GM12875 (cell line): Measurements from ENCODE around the gene SEMA4C.

Experiments
- H3K4me3 ChIP-seq: one replicate; pipeline ENCODE4 v1.5.1; 2011; ENCODE audit warnings: low read depth, low read length, control low read depth
- CTCF ChIP-seq: IDR thresholded peaks from 2 replicates; pipeline ENCODE4 v1.5.1; 2011; ENCODE audit warnings: low read depth, mild to moderate bottlenecking, control low read depth, inconsistent platforms, low read length, moderate library complexity, borderline replicate concordance; ENCODE audit not compliant: insufficient read depth

The SEMA4C gene

GRCh38 chr2:96869822-96870625 lies at the start of gene SEMA4C:
TSS of gene SEMA4C (minus strand) at chr2:96870080. CDS start at chr2:96867886, 2,194 bp downstream.
- H3K4me3 ChIP-seq: peak within 1 kb of the TSS; percentile 84
- no peak for TF ChIP-seq CTCF

GRCh38 chr2:96918754-96919550 lies 49.1 kb upstream of the SEMA4C start:
- H3K4me3 ChIP-seq: no peak overlapping the region
- no peak for TF ChIP-seq CTCF

GRCh38 chr2:96918092-96918753 lies 48.3 kb upstream of the SEMA4C start:
- H3K4me3 ChIP-seq: no peak overlapping the region
- no peak for TF ChIP-seq CTCF

- no peak overlapping the region for H3K4me3 ChIP-seq
- no peak for TF ChIP-seq CTCF
Observed at GRCh38 chr2:96916646-96917543, 47.0 kb upstream of the SEMA4C start.

GRCh38 chr2:96916156-96916630 lies 46.3 kb upstream of the SEMA4C start:
- no peak for TF ChIP-seq CTCF
- no peak overlapping the region for H3K4me3 ChIP-seq

GRCh38 chr2:96914332-96914731 lies 44.5 kb upstream of the SEMA4C start:
- no peak overlapping the region for H3K4me3 ChIP-seq
- no peak for TF ChIP-seq CTCF
